ENCODE data around the gene MFSD6. TPM values are rescaled to one million over a fixed set of nuclear protein-coding genes. Genes with fewer than 3 reads are reported as not detected.

The MFSD6 gene
- polyA plus RNA-seq, 1 of the 3 experiments (the other 2 are of a cell fraction), result 15.1 TPM

DNA sequence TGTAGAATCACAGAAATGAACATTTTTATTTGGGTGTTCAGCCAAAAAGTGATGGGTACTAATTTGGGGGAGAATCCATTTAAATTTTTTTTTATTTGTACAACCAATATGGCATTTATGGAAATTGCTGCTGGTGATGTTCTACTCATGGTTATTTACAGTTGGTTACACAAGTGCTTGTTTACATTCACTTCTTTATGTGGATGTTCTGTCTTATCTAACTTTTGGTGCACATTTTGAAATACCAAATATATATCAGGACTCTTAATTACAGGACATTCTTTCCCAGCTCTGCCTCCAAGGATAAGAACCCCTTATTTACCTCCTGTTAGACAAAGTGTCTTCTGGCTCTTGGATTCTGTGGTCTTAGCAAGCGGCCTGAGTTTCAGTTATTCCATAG lies 91.1 kb downstream of the MFSD6 start:
- Histone ChIP-seq H3F3A (replicated peaks; ENCODE audit: insufficient read depth) (no peaks in the 10 kb centered on the region), H3K9me2 (no peaks in the 10 kb centered on the region), H3K27me3 (ENCODE audit: insufficient read depth) (no peaks in the 10 kb centered on the region), H3K9ac (no peak overlapping the region), H3K79me2 (ENCODE audit: insufficient read depth) (no peaks in the 10 kb centered on the region), H3K9me3 (no peaks in the 10 kb centered on the region), H4K20me1 (ENCODE audit: insufficient read depth) (no peaks in the 10 kb centered on the region), H3K4me2 (no peak overlapping the region), H3K36me3 (replicated peaks in 1 of 2; ENCODE audit: control insufficient read depth in 1 of 2, insufficient read depth in 2 of 2, low read length in 1 of 2) (peaks cover 7 to 40% of the 10 kb centered on the region in 2 experiments), H3K4me1 (ENCODE audit: control insufficient read depth in 1 of 2, insufficient read depth in 2 of 2, low read depth in 1 of 2, low read length in 1 of 2) (no peaks in the 10 kb centered on the region; a peak in 2 of 4 replicates), H3K4me3 (ENCODE audit: low read depth in 2 of 2, low read length in 1 of 2) (no peak overlapping the region), H3K27ac (ENCODE audit: low read depth in 2 of 2, low read length in 1 of 2) (no peak overlapping the region), H2AFZ (ENCODE audit: low read depth) (no peak overlapping the region)
- TF ChIP-seq TCF12 (IDR thresholded peaks at IDR 0.05) (no peak), JUND (IDR thresholded peaks at IDR 0.05) (no peak), GABPA (IDR thresholded peaks at IDR 0.05; ENCODE audit: low read depth) (no peak), RXRA (IDR thresholded peaks at IDR 0.05; ENCODE audit: borderline replicate concordance, low read depth) (no peak), EP300 (IDR thresholded peaks at IDR 0.05; ENCODE audit: borderline replicate concordance in 1 of 2, low read depth in 1 of 2, low read length in 1 of 2) (no peak), CHD2 (IDR thresholded peaks at IDR 0.05; ENCODE audit: low read length, partially characterized antibody) (no peak), TAF1 (IDR thresholded peaks at IDR 0.05; ENCODE audit: borderline replicate concordance, low read depth, low read length) (no peak), REST (IDR thresholded peaks at IDR 0.05; ENCODE audit: low read depth, low read length) (no peak), NFIC (IDR thresholded peaks at IDR 0.05; ENCODE audit: borderline replicate concordance) (no peak), RAD21 (IDR thresholded peaks at IDR 0.05; ENCODE audit: low read length) (no peak), SIN3A (IDR thresholded peaks at IDR 0.05; ENCODE audit: borderline replicate concordance, low read depth, low read length) (no peak), NRF1 (IDR thresholded peaks at IDR 0.05; ENCODE audit: low read depth, low read length) (no peak), SMC3 (IDR thresholded peaks at IDR 0.05; ENCODE audit: low read depth, low read length) (no peak), ELF1 (IDR thresholded peaks at IDR 0.05) (no peak), RCOR1 (IDR thresholded peaks at IDR 0.05; ENCODE audit: low read length) (no peak), FOXJ3 (CRISPR knock-in tag; IDR thresholded peaks at IDR 0.05) (no peak)
- TF ChIP-seq, protein P1, sequence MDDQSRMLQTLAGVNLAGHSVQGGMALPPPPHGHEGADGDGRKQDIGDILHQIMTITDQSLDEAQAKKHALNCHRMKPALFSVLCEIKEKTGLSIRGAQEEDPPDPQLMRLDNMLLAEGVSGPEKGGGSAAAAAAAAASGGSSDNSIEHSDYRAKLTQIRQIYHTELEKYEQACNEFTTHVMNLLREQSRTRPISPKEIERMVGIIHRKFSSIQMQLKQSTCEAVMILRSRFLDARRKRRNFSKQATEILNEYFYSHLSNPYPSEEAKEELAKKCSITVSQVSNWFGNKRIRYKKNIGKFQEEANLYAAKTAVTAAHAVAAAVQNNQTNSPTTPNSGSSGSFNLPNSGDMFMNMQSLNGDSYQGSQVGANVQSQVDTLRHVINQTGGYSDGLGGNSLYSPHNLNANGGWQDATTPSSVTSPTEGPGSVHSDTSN (IDR thresholded peaks at IDR 0.05), result no peak
- TF ChIP-seq, protein P2, sequence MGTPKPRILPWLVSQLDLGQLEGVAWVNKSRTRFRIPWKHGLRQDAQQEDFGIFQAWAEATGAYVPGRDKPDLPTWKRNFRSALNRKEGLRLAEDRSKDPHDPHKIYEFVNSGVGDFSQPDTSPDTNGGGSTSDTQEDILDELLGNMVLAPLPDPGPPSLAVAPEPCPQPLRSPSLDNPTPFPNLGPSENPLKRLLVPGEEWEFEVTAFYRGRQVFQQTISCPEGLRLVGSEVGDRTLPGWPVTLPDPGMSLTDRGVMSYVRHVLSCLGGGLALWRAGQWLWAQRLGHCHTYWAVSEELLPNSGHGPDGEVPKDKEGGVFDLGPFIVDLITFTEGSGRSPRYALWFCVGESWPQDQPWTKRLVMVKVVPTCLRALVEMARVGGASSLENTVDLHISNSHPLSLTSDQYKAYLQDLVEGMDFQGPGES (IDR thresholded peaks at IDR 0.05; ENCODE audit: low read depth, low read length), result no peak
- CTCF ChIA-PET, result no interaction called here
- DNase-seq, result no peak
- POLR2A ChIA-PET, result no interaction called here
- 100% methylated on average over 1 of the region's 1 CpG for WGBS (ENCODE audit: low lambda C conversion rate)
